ENCODE results near the gene SGK2.

SGK2 gene

GRCh38 chr20:43558412-43559146, at the start of gene SGK2:
Gene SGK2, plus strand, starts transcription at chr20:43559027. Its CDS starts 7,469 bp downstream, at chr20:43566496.
- DNase-seq (ENCODE audit: low read depth) = no peak

DNA sequence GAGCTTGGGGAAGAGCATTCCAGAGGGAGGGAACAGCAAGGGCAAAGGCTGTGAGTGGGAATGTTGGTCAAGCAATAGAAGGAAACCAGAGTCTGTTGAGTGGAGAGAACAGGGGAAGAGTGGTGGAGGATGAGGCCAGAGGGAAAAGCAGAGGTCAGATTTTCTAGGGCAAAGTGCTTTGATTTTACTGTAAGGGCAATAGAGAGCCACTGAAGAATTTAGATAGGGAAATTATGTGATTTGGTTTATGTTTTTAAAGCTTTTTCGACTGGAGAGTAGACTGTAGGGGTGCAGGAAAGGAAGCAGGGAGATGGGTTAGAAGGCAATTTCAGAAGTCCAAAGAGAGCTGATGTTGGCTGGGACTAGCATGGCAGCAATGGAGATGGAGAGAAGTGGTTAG, 46.9 kb upstream of the SGK2 start:
- DNase-seq (ENCODE audit: low read depth) = no peak

- DNase-seq (ENCODE audit: low read depth) = no peak
Measured at GRCh38 chr20:43513372-43513930, 45.4 kb upstream of the SGK2 start.

GRCh38 chr20:43513931-43514647, 44.7 kb upstream of the SGK2 start:
- DNase-seq (ENCODE audit: low read depth) = peak; percentile 81

DNA sequence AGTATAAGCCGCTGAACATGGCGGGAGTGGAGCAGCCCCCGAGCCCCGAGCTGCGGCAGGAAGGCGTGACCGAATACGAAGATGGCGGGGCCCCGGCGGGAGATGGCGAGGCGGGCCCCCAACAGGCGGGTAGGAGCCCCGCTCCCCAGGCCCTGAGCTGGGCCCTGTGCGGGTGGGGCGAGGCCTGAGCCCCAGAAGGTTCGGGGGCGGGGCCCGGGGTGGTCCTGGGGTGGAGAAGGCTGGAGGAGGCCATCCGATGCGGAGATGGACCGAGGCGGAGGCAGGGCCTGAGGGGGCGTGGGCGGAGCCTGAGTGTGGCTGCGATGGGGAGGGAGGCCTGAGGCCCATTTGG, 44.2 kb upstream of the SGK2 start:
- DNase-seq (ENCODE audit: low read depth) = no peak

DNA sequence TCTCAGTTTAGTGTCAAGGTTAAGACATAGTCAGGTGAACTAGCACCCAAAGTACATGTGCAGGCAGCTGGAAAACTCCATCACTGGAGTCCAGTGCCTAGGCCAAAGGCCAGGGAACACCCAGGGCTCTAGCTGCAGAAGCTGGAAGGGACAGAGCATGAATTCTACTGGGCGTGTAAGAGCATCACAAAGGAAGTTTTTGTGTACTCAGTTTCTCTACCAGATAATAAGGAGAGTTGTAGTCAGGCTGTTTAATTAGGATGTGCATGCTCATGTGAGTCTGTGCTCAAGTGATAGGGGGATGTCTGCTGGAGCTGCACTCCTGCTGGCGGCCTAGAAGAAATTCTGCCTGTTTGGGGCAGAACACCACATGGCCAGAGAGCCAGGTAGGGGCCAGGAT, 43.2 kb upstream of the SGK2 start:
- DNase-seq (ENCODE audit: low read depth) = no peak

DNA sequence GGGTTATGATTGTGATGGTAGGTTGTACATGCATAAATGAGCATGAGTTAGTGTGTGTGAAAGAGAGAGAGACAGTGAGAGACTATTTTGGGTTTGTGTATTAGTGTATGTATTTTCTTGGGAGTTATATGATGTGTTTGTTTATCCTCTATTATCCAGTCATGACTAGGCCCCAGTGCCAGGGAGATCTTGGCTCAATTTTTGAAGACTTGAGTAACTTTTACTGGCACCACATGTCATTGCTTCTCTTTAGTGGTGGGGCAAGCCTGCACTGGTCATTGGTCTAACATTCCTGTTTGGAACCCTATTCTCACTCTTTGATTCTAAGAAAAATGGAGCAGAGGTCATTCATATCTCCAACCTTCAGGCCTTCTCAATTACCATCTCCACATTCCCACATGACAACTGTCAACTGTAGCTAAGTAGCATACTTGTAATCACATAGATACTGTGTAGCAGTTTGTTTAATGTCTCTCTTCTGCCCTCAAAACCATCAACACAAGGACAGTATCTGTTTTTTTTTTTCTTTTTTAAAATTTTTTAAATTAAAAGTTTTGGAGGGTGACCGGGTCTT, 42.5 kb upstream of the SGK2 start:
- DNase-seq (ENCODE audit: low read depth) = no peak

GRCh38 chr20:43520074-43520630, 38.7 kb upstream of the SGK2 start:
- DNase-seq (ENCODE audit: low read depth) = no peak

GRCh38 chr20:43525021-43525420, 33.8 kb upstream of the SGK2 start:
- DNase-seq (ENCODE audit: low read depth) = no peak

DNA sequence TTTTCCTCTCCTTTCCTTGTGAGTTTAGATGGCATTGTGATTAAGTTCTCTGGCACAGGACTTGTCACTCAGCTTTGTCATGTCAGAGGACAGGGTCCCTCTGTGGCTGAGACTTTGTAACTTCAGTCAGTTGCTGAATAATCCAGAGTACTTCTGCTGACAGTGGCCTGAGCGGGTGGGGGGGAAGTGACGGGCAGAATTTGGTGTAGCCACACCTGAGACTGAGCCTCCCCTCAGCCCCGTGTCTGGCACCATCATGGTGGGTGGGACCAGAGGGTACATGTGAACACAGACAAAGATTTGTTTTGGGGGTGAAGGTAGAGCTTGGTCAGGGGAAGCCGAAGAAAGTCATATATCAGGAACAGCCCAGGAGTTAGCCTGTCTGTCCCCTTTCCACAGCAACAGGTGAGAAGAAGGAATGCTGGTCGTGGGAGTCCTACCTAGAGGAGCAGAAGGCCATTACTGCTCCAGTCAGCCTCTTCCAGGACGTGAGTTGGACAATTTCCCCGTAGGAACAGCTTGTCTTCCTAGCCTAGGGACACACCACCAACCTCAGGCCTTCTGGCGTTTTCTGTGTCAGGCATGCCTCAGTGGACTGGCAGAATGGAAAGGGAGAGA, 30.5 kb upstream of the SGK2 start:
- DNase-seq (ENCODE audit: low read depth) = no peak

DNA sequence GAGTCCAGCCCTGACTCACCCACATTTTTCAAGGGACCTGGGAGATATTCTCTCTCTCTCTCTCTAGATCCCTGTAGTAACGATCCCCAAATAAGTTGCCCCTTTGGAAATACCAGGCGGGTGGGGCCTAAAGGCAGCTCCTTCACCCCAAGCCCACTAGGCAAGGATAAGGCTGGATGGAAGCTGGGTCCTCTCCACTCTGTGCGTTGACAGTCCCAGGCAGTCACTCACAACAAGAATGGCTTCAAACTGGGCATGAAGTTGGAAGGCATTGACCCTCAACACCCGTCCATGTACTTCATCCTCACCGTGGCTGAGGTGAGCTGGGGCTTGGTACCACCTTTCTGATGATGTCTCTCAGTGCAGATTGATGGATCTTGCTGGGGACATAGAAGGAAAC, 29.8 kb upstream of the SGK2 start:
- no peak for DNase-seq (ENCODE audit: low read depth)

DNA sequence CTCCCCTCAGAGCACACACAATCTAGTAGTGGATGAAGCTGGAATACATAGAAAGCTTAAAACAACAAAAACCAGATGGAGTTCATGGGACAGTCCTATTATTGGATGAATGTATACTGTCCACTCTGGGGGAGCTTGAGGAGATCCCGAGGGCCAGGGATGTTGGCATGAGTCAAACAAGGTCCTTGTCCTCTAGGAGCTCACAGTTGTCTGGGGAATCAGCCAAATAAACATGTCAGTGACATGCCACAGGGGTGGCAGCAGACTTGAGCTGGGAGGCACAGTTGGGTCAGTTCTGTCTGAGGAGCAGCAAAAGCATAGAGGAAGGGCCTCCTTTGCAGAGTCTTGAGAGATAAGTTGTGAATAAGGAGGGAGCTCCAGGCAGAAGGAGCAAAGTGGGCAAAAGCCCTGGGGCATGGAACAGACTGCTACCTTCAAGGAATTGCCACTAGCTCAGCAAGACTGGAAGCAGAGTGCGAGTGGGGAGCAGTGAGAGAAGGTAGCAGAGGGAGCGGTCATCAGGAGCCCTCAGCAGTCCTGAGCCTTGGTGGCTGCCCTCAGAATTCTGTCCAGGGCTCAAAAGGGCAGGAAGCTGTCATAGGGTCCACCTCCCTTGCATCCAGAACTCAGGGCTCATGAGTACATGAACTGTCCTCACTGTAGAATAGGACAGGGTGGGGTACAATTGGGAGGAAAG, 29.2 kb upstream of the SGK2 start:
- DNase-seq (ENCODE audit: low read depth) = no peak

DNA sequence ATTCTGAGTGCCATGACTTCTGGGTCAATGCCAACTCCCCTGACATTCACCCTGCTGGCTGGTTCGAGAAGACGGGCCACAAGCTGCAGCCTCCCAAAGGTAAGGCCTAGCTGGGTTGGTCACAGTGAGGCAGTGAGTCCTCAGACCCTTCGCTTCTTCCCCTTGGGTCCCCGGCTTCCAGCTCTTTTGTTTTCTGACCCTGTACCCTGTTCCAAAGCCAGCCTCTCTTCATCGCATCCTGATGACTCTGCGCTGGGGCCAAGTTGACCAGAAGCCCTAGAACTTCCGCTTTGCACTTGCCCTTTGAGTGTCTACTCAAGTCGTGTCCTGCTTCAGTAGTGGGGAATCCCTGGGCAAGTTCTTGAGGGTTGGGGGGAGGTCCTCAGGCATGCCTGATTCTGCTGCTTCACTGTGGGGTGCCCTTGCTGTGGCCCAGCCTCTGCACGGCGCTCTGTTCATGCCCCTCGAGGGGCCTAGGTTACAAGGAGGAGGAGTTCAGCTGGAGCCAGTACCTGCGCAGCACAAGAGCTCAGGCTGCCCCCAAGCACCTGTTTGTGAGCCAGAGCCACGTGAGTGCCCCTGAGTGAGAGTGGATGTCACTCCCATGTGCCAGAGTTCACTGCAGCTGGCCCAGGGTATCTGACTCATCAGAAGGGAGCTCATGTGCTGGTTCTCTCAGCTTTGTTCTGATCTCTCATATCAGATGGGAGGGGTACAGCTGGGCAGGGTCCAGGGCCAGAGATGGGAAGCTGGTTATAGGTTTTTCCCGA, 28.3 kb upstream of the SGK2 start:
- no peak for DNase-seq (ENCODE audit: low read depth)

- DNase-seq (ENCODE audit: low read depth) = no peak
Measured at GRCh38 chr20:43531091-43531443, 27.8 kb upstream of the SGK2 start.

DNA sequence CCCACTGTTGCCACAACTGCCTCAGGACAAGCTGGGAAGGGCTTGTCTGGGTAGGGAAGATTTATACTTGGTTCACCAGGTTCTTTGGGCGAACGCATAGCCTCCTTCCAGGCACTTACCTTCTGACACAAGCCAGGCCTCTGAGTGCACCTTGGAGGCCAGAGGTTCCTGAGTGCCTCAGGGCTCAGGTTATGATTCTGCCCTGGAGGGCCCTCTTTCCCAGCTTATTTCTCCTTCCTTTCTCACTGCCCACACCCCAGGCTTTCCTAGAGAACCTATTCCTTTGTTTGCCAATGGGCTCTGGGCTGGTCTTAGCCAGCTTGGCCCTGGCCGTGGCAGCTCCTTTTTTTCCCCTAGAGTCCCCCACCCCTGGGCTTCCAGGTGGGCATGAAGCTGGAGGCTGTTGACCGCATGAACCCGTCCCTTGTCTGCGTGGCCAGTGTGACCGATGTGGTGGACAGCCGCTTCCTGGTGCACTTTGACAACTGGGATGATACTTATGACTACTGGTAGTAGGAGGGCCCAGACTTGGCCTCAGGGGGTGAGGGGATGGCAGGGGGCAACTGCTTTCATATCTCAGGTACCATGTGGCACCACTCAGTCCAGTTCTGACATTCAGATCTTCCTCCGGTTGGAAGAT, 26.3 kb upstream of the SGK2 start:
- no peak for DNase-seq (ENCODE audit: low read depth)

DNA sequence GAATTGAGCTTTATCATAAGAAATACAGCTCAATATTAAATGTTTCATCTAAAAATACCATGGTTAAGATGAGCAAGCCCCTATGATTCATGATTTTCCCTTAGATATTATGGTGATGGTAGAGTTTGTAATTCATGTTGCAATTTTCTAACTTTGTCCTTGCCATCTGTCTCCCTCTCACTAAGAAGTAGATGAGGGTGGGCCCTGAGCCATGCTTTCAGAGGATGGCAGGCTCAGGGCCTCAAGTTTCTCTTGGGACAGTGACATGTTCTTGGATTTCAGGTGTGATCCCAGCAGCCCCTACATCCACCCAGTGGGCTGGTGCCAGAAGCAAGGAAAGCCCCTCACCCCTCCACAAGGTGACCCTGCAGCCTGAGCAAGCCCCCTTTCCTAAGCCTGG, 25.8 kb upstream of the SGK2 start:
- DNase-seq (ENCODE audit: low read depth) = no peak

- no peak for DNase-seq (ENCODE audit: low read depth)
Measured at GRCh38 chr20:43534016-43534415, 24.8 kb upstream of the SGK2 start.

DNA sequence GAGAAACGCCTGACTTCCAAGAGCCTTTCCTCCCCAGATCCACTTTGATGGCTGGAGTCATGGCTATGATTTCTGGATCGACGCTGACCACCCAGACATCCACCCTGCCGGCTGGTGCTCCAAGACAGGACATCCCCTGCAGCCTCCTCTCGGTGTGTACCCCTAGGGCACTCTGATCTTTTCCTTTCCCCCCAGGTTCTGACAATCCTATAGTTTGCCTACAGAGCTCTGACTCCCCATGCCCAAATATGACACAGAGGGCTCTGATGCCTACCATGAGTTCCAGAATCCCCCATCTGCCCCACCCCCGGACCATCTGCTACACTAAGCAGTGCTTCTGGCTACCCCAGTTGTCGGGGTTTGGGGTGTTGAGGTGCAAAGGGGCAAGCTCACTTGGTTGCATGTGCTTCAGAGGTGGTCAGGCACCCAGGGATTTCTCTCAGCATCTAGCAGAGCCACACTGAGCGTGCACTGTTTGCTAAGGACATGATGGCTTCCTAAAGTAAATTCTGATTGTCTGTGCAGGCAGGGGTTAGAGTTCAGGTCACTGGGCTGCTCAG, 24.0 kb upstream of the SGK2 start:
- DNase-seq (ENCODE audit: low read depth) = no peak

GRCh38 chr20:43535370-43536004, 23.3 kb upstream of the SGK2 start:
- DNase-seq (ENCODE audit: low read depth) = no peak
